Neural cell (in vitro differentiated cells): ENCODE data around the gene KIRREL3. TPM values are rescaled to one million over a fixed set of nuclear protein-coding genes. Genes with fewer than 3 reads are reported as not detected.

Experiments used
- H2AFZ ChIP-seq: fragments of 200-600, 300-800 bp; sonication (generic), shearing (Covaris generic); 2 replicates; pipeline ENCODE4 v1.6.0; 2014; ENCODE audit warnings: low read depth, mild to moderate bottlenecking, antibody characterized with exemption, low read length, moderate library complexity
- H3F3A ChIP-seq: fragments of 200-600 bp; shearing (Covaris generic); 2 replicates; pipeline ENCODE4 v1.6.1; 2016; ENCODE audit warnings: mild to moderate bottlenecking, moderate library complexity, mixed read lengths, antibody characterized with exemption, low read length; ENCODE audit not compliant: insufficient read depth, poor library complexity, severe bottlenecking
- H3K27ac ChIP-seq: fragments of 200-600, 300-800 bp; sonication (generic), shearing (Covaris generic); 2 replicates; pipeline ENCODE4 v1.5.1; 2014; ENCODE audit warnings: mild to moderate bottlenecking, low read length, moderate library complexity
- H3K27me3 ChIP-seq: fragments of 300-800, 200-600 bp; sonication (generic), shearing (Covaris generic); 2 replicates; pipeline ENCODE4 v1.6.0; 2014; ENCODE audit warnings: mild to moderate bottlenecking, low read depth, low read length, moderate library complexity; ENCODE audit not compliant: insufficient read depth
- H3K36me3 ChIP-seq: fragments of 300-800, 200-600 bp; sonication (generic), shearing (Covaris generic); 2 replicates; pipeline ENCODE4 v1.5.1; 2014; ENCODE audit warnings: mild to moderate bottlenecking, antibody characterized with exemption, low read length, moderate library complexity; ENCODE audit not compliant: insufficient read depth
- H3K4me2 ChIP-seq: fragments of 300-800, 200-600 bp; sonication (generic), shearing (Covaris generic); 2 replicates; pipeline ENCODE4 v1.6.0; 2014; ENCODE audit warnings: mild to moderate bottlenecking, low read length
- H3K4me3 ChIP-seq: fragments of 300-800, 200-600 bp; sonication (generic), shearing (Covaris generic); 2 replicates; pipeline ENCODE4 v1.5.1; 2014; ENCODE audit warnings: mild to moderate bottlenecking, low read length, moderate library complexity
- H3K79me2 ChIP-seq: fragments of 200-600 bp; shearing (Covaris generic); replicated peaks from 2 replicates; pipeline ENCODE4 v1.6.0; 2014; ENCODE audit warnings: mild to moderate bottlenecking, low read length, moderate library complexity; ENCODE audit not compliant: insufficient read depth
- H3K9ac ChIP-seq: fragments of 300-800, 200-600 bp; sonication (generic), shearing (Covaris generic); 2 replicates; pipeline ENCODE4 v1.6.1; 2016; ENCODE audit warnings: mild to moderate bottlenecking, low read length, mixed read lengths
- H3K9me2 ChIP-seq: fragments of 200-600 bp; shearing (Covaris generic); 2 replicates; pipeline ENCODE4 v1.6.1; 2016; ENCODE audit warnings: mild to moderate bottlenecking, low read length, mixed read lengths; ENCODE audit not compliant: insufficient read depth
- H3K9me3 ChIP-seq: fragments of 200-600, 300-800 bp; sonication (generic), shearing (Covaris generic); 2 replicates; pipeline ENCODE4 v1.6.1; 2016; ENCODE audit warnings: mild to moderate bottlenecking, mixed run types, low read length, moderate library complexity, mixed read lengths
- H4K20me1 ChIP-seq: fragments of 200-600 bp; shearing (Covaris generic); 2 replicates; pipeline ENCODE4 v1.6.1; 2016; ENCODE audit warnings: mild to moderate bottlenecking, mixed run types; ENCODE audit not compliant: insufficient read depth
- CTCF ChIP-seq: fragments of 450-650 bp; IDR thresholded peaks from 2 replicates; pipeline ENCODE4 v1.5.1; 2014; ENCODE audit warnings: antibody characterized with exemption, mild to moderate bottlenecking, moderate library complexity; ENCODE audit not compliant: poor library complexity, severe bottlenecking
- EP300 ChIP-seq: fragments of 450-650 bp; conservative IDR thresholded peaks from 2 replicates; pipeline ENCODE4 v1.6.1; 2014; ENCODE audit warnings: antibody characterized with exemption, mild to moderate bottlenecking, moderate library complexity; ENCODE audit not compliant: poor library complexity, severe bottlenecking
- EZH2 ChIP-seq: fragments of 200-600, 300-800 bp; shearing (Covaris generic), sonication (generic); IDR thresholded peaks from 2 replicates; pipeline ENCODE4 v1.6.1; 2014; ENCODE audit warnings: antibody characterized with exemption, low read length, borderline replicate concordance, mild to moderate bottlenecking; ENCODE audit not compliant: insufficient read depth, poor library complexity, severe bottlenecking
- MXI1 ChIP-seq: fragments of 450-650 bp; conservative IDR thresholded peaks from 2 replicates; pipeline ENCODE4 v1.6.1; 2014; ENCODE audit warnings: antibody characterized with exemption, mild to moderate bottlenecking; ENCODE audit not compliant: poor library complexity, severe bottlenecking
- POLR2AphosphoS5 ChIP-seq: IDR thresholded peaks from 2 replicates; pipeline ENCODE4 v1.6.1; 2012
- RAD21 ChIP-seq: fragments of 450-650 bp; conservative IDR thresholded peaks from 2 replicates; pipeline ENCODE4 v1.6.1; 2014; ENCODE audit warnings: antibody characterized with exemption, mild to moderate bottlenecking, moderate library complexity
- REST ChIP-seq: IDR thresholded peaks from 2 replicates; pipeline ENCODE4 v1.6.1; 2012; ENCODE audit warnings: borderline replicate concordance
- SMC3 ChIP-seq: fragments of 450-650 bp; conservative IDR thresholded peaks from 2 replicates; pipeline ENCODE4 v1.6.1; 2014; ENCODE audit warnings: antibody characterized with exemption, mild to moderate bottlenecking, moderate library complexity; ENCODE audit not compliant: poor library complexity
- TAF1 ChIP-seq: IDR thresholded peaks from 2 replicates; pipeline ENCODE4 v1.6.1; 2012; ENCODE audit warnings: low read depth
- polyA plus RNA-seq: library from polyadenylated mRNA; depleted of rRNA; stranded (reverse); fragments of >200 nt; gene quantifications from 2 replicates; pipeline ENCODE4 v1.2.3, GENCODE V29; 2014

KIRREL3 gene
- polyA plus RNA-seq, 1 donor from 2014 or later: 23.8 TPM

- Histone ChIP-seq H3K79me2 (no peaks in the 10 kb centered on the region), H3K9ac (peak overlapping the region; percentile 44), H3K36me3 (no peaks in the 10 kb centered on the region), H4K20me1 (no peaks in the 10 kb centered on the region), H3K4me3 (peak overlapping the region; percentile 34), H3K9me2 (no peaks in the 10 kb centered on the region), H3K4me2 (no peak overlapping the region), H3K27me3 (no peaks in the 10 kb centered on the region), H3F3A (no peaks in the 10 kb centered on the region), H3K9me3 (no peaks in the 10 kb centered on the region), H2AFZ (peak overlapping the region; percentile 46), H3K27ac (peak overlapping the region; percentile 53)
- TF ChIP-seq EP300: no peak
Measured at GRCh38 chr11:126654886-126655806, 345.4 kb downstream of the KIRREL3 start.

GRCh38 chr11:126653040-126653439 is 347.5 kb downstream of the KIRREL3 start:
- Histone ChIP-seq H3K9me3 (no peaks in the 10 kb centered on the region), H4K20me1 (no peaks in the 10 kb centered on the region), H3F3A (no peaks in the 10 kb centered on the region), H3K9me2 (no peaks in the 10 kb centered on the region), H3K27me3 (no peaks in the 10 kb centered on the region), H3K9ac (no peak overlapping the region), H3K4me3 (no peak overlapping the region), H3K36me3 (no peaks in the 10 kb centered on the region), H3K27ac (peak overlapping the region; percentile 20), H3K79me2 (no peaks in the 10 kb centered on the region), H2AFZ (no peak overlapping the region), H3K4me2 (no peak overlapping the region)
- TF ChIP-seq EZH2: no peak
- no peak for TF ChIP-seq POLR2AphosphoS5
- TF ChIP-seq CTCF: no peak
- TF ChIP-seq EP300: no peak
- TF ChIP-seq REST: no peak
- TF ChIP-seq SMC3: no peak
- TF ChIP-seq MXI1: no peak

- Histone ChIP-seq H3K9me2 (no peaks in the 10 kb centered on the region), H2AFZ (no peak overlapping the region), H3K4me2 (no peak overlapping the region), H3K27ac (no peak overlapping the region), H3F3A (no peaks in the 10 kb centered on the region), H3K9ac (no peak overlapping the region), H3K9me3 (no peaks in the 10 kb centered on the region), H3K79me2 (no peaks in the 10 kb centered on the region), H3K27me3 (no peaks in the 10 kb centered on the region), H3K36me3 (no peaks in the 10 kb centered on the region), H3K4me3 (no peak overlapping the region), H4K20me1 (no peaks in the 10 kb centered on the region)
- no peak for TF ChIP-seq REST
- TF ChIP-seq SMC3: no peak
- TF ChIP-seq EP300: no peak
- no peak for TF ChIP-seq TAF1
- TF ChIP-seq CTCF: no peak
- TF ChIP-seq RAD21: no peak
Measured at GRCh38 chr11:126647735-126648134, 352.8 kb downstream of the KIRREL3 start.
